ENCODE data around the gene CISD3. TPM values are rescaled to one million over a fixed set of nuclear protein-coding genes. Genes with fewer than 3 reads are reported as not detected.

The CISD3 gene
- total RNA-seq, 4 donors from 2014 or later = 10.0 to 25.8 (median 13.3) TPM

DNA sequence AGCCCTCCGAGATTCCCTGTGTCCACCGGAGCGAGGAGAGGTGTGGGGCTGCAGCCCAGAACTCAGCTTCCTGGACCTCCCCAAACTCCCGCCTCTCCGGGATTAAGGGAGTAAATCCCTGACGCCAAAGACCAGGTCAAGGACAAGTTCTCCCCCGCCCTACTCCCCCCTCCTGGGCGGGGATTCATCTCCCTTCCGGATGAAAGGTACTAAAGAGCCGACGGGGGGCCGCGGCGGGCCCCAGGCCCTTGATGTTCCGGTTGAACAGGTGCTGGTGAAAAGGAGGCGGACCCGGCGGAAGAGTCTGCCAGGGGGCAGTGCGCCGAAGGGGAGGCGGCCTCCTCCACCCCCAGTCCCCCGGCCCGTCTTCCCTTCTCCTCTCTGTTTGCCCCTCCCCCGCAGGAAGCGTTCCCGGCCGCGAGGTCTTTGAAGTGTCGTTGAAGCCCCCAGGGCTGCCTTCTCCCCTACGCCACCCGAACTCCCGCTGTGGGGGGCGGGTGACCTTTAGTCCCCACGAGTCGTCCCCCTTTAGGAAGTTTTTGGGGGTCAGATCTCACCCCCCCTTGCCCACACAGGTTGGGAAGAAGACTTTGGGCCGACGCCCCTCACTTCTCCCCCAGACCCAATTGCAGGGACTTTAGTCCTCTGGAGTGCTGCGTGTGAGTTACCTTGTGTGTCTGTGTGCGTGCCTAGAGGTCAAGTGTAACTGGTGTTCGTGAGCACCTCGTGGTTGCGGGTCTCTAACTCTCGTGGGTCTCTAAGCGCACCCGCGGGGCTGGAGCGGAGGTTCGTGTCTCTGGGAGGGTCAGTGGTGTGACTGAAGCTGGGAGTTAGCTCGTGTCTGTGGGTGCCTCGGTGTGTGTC, 26.2 kb upstream of the CISD3 start:
- peak overlapping the region; percentile 71 to 93 (median 78) for H3K4me3 ChIP-seq
- in situ Hi-C loops (cut with MboI; ENCODE audit: low sequenced_read_pairs in 4 of 4) = no loop called here
- DNase-seq = peak; percentile 73 to 91
- H3K9me3 ChIP-seq = no peaks in the 10 kb centered on the region
- peaks cover 28 to 29% of the 10 kb centered on the region in 2 donors for H3K4me1 ChIP-seq
- H3K27ac ChIP-seq = peak overlapping the region; percentile 96 to 100 (median 98)
- TF ChIP-seq CTCF (IDR thresholded peaks at IDR 0.05 in 4 of 5, conservative IDR thresholded peaks at IDR 0.05 in 1 of 5) = no peak
- peak; percentile 66 to 72 for TF ChIP-seq POLR2A (IDR thresholded peaks at IDR 0.05)
- no peaks in the 10 kb centered on the region for H3K27me3 ChIP-seq
- peaks cover 0 to 7% of the 10 kb centered on the region in 2 donors for H3K36me3 ChIP-seq
- intact Hi-C loops (cut with DNase I; ENCODE audit: low total_unique reads) = loop anchor here (1.0 to 5.0 kb wide), 3 partner anchors 27 to 163 kb away; partner anchors contain the start of gene PSMB3
- ATAC-seq = peak; percentile 25 to 43

GRCh38 chr17:38704606-38705522, 25.3 kb upstream of the CISD3 start, which contains the start of gene MLLT6:
MLLT6 (plus strand) TSS chr17:38705273; CDS start chr17:38705633, 360 bp downstream.
- peak; percentile 42 to 48 for ATAC-seq
- in situ Hi-C loops (cut with MboI; ENCODE audit: low sequenced_read_pairs in 4 of 4) = no loop called here

DNA sequence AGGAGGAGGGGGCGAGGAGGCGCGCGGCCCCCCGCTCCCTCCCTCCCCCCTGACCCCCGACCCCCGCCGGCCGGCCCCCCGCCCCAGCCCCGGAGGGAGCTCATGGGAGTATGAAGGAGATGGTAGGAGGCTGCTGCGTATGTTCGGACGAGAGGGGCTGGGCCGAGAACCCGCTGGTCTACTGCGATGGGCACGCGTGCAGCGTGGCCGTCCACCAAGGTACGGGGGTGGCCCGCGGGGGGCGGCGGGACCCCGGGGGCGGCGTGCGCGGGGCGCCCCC, 24.7 kb upstream of the CISD3 start:
- no peaks in the 10 kb centered on the region for H3K9me3 ChIP-seq
- TF ChIP-seq POLR2A (IDR thresholded peaks at IDR 0.05) = no peak
- no peak for TF ChIP-seq CTCF (IDR thresholded peaks at IDR 0.05 in 4 of 5, conservative IDR thresholded peaks at IDR 0.05 in 1 of 5)
- intact Hi-C loops (cut with DNase I; ENCODE audit: low total_unique reads) (loop anchor here (2.0 to 5.0 kb wide), 2 partner anchors 29 to 92 kb away; partner anchors contain the start of gene PIP4K2B), in situ Hi-C loops (cut with MboI; ENCODE audit: low sequenced_read_pairs in 4 of 4) (no loop called here)
- H3K36me3 ChIP-seq = peaks cover 0 to 13% of the 10 kb centered on the region in 2 donors
- H3K27me3 ChIP-seq = no peaks in the 10 kb centered on the region
- H3K4me3 ChIP-seq = peak overlapping the region; percentile 71 to 93 (median 76)
- H3K4me1 ChIP-seq = peaks cover 43 to 44% of the 10 kb centered on the region in 2 donors
- ATAC-seq (no peak), DNase-seq (no peak)
- H3K27ac ChIP-seq = peak overlapping the region; percentile 96 to 100 (median 98)

More at GRCh38 chr17:38704606-38705522, 25.3 kb upstream of the CISD3 start, which contains the start of gene MLLT6:
- intact Hi-C loops (cut with DNase I; ENCODE audit: low total_unique reads) = loop anchor here (1.0 to 5.0 kb wide), 4 partner anchors 28 to 162 kb away; partner anchors contain the start of genes PIP4K2B and PSMB3
- TF ChIP-seq CTCF (IDR thresholded peaks at IDR 0.05 in 4 of 5, conservative IDR thresholded peaks at IDR 0.05 in 1 of 5) (no peak), POLR2A (IDR thresholded peaks at IDR 0.05) (peak; percentile 44 to 62)
- Histone ChIP-seq H3K9me3 (no peaks in the 10 kb centered on the region), H3K36me3 (peaks cover 0 to 13% of the 10 kb centered on the region in 2 donors), H3K27me3 (no peaks in the 10 kb centered on the region), H3K4me1 (peaks cover 37 to 38% of the 10 kb centered on the region in 2 donors), H3K4me3 (peak within 1 kb of the TSS; percentile 71 to 93 (median 84)), H3K27ac (peak within 1 kb of the TSS; percentile 96 to 100 (median 98))
- DNase-seq = peak; percentile 59 to 75

- Histone ChIP-seq H3K9me3 (no peaks in the 10 kb centered on the region), H3K4me3 (peak overlapping the region; percentile 71 to 93 (median 76)), H3K4me1 (peaks cover 48% of the 10 kb centered on the region in 2 donors), H3K27ac (peak overlapping the region; percentile 96 to 100 (median 98)), H3K36me3 (peaks cover 0 to 13% of the 10 kb centered on the region in 2 donors), H3K27me3 (no peaks in the 10 kb centered on the region)
- no peak for ATAC-seq
- intact Hi-C loops (cut with DNase I; ENCODE audit: low total_unique reads) (loop anchor here (2.0 to 5.0 kb wide), 2 partner anchors 29 to 91 kb away; partner anchors contain the start of gene PIP4K2B), in situ Hi-C loops (cut with MboI; ENCODE audit: low sequenced_read_pairs in 4 of 4) (no loop called here)
- no peak for TF ChIP-seq CTCF (IDR thresholded peaks at IDR 0.05 in 4 of 5, conservative IDR thresholded peaks at IDR 0.05 in 1 of 5)
- peak in 1 of 2 donors; percentile 30 for TF ChIP-seq POLR2A (IDR thresholded peaks at IDR 0.05)
- DNase-seq = peak in 1 of 2 donors; percentile 59
Observed at GRCh38 chr17:38705803-38706504, 24.2 kb upstream of the CISD3 start.

All from gastrocnemius medialis (tissue), 4 donors.